K562 (cell line): Measurements from ENCODE around the gene GRM2. TPM values are rescaled to one million over a fixed set of nuclear protein-coding genes. Genes with fewer than 3 reads are reported as not detected.

Source experiments
- ATAC-seq: fragments of 200-7000 bp; cut with Tn5 transposase; 3 replicates; pipeline ENCODE4 v1.9.1; 2020; ENCODE audit warnings: moderate library complexity
- BruUV-seq: library from RNA; stranded (reverse); fragments of 400-500 nt; replicated peaks from 2 replicates; lab custom pipeline; 2021; lab: Mats Ljungman, UMichigan
- CTCF ChIA-PET: fragments of 300-600 bp; formaldehyde crosslinking; extraction: SDS; loops from one replicate; lab custom pipeline; 2021; ENCODE audit warnings: low intra/inter-chr PET ratio; lab: Yijun Ruan, JAX
- POLR2A ChIA-PET: fragments of 300-600, 350-650 bp; sonication (Branson Sonifier 250); formaldehyde crosslinking; extraction: SDS; loops from one replicate; lab custom pipeline; 2021; ENCODE audit warnings: antibody characterized with exemption, inconsistent platforms; lab: Yijun Ruan, JAX
- DNase-seq, 4 experiments: peaks; one replicate each; pipeline versions ENCODE4 v3.0.0 to v3.0.0-alpha.2; 2011 to 2018; ENCODE audit warnings: low spot score in 3 of 4, mixed read lengths in 3 of 4; ENCODE audit errors: extremely low read depth in 1 of 4
- FAIRE-seq: peaks from 2 replicates; lab custom pipeline; 2011; peaks lifted over from hg19 to GRCh38; lab: Jason Lieb, UNC
- H2AFZ ChIP-seq: 2 replicates; pipeline ENCODE4 v1.6.0; 2011; ENCODE audit warnings: low read depth, low read length, control low read depth, inconsistent platforms
- H3K27ac ChIP-seq: fragments of 200-600 bp; 3 replicates; pipeline ENCODE4 v1.8.0; 2011; ENCODE audit warnings: low read depth, mild to moderate bottlenecking, control low read depth, inconsistent platforms, low read length, moderate library complexity, mixed read lengths; ENCODE audit errors: extremely low read depth
- H3K27me3 ChIP-seq, 2 experiments: fragments of 300-600 bp in 1 of 2; 2 replicates in 1 of 2; 3 replicates in 1 of 2; pipeline versions ENCODE4 v1.6.0 to v1.8.0; 2011; ENCODE audit warnings: inconsistent platforms in 2 of 2, low read length in 2 of 2, mild to moderate bottlenecking in 1 of 2, mixed read lengths in 1 of 2, moderate library complexity in 1 of 2; ENCODE audit not compliant: control insufficient read depth in 2 of 2, insufficient read depth in 2 of 2
- H3K36me3 ChIP-seq: fragments of 300-600 bp; 3 replicates; pipeline ENCODE4 v1.8.0; 2011; ENCODE audit warnings: mild to moderate bottlenecking, low read length, inconsistent platforms; ENCODE audit not compliant: control insufficient read depth, insufficient read depth
- H3K4me1 ChIP-seq, 2 experiments: fragments of 200-600 bp in 1 of 2; replicated peaks in 1 of 2; 2 replicates in 1 of 2; 3 replicates in 1 of 2; pipeline versions ENCODE4 v1.5.1 to v1.8.0; 2011; ENCODE audit warnings: inconsistent platforms in 2 of 2, low read length in 2 of 2, mild to moderate bottlenecking in 1 of 2, mixed read lengths in 1 of 2, moderate library complexity in 1 of 2; ENCODE audit not compliant: control insufficient read depth in 2 of 2, insufficient read depth in 2 of 2
- H3K4me2 ChIP-seq: 2 replicates; pipeline ENCODE4 v1.6.1; 2011; ENCODE audit warnings: low read length, control low read depth, inconsistent platforms, mixed read lengths; ENCODE audit not compliant: insufficient read depth
- H3K4me3 ChIP-seq: fragments of 200-600 bp; sonication (generic), shearing (Covaris generic); 2 replicates; pipeline ENCODE4 v1.5.1; 2016; ENCODE audit warnings: control low read depth, inconsistent platforms
- H3K79me2 ChIP-seq: fragments of 200-600 bp; 3 replicates; pipeline ENCODE4 v1.8.0; 2011; ENCODE audit warnings: low read length, inconsistent platforms; ENCODE audit not compliant: control insufficient read depth, insufficient read depth
- H3K9ac ChIP-seq, 2 experiments: 2 replicates each; pipeline versions ENCODE4 v1.6.0 to v1.6.1; 2011; ENCODE audit warnings: low read depth in 2 of 2, low read length in 2 of 2, control low read depth in 1 of 2, inconsistent platforms in 1 of 2, mild to moderate bottlenecking in 1 of 2, mixed read lengths in 1 of 2; ENCODE audit not compliant: insufficient read depth in 1 of 2
- H3K9me1 ChIP-seq: one replicate; pipeline ENCODE4 v1.6.0; 2011; ENCODE audit warnings: inconsistent platforms, mild to moderate bottlenecking, low read length, moderate library complexity; ENCODE audit not compliant: control insufficient read depth, insufficient read depth
- H3K9me3 ChIP-seq: replicated peaks from 2 replicates; pipeline ENCODE4 v1.5.1; 2011; ENCODE audit warnings: low read depth, low read length, inconsistent platforms; ENCODE audit not compliant: control insufficient read depth, insufficient read depth
- H4K20me1 ChIP-seq: replicated peaks from 2 replicates; pipeline ENCODE4 v1.6.1; 2011; ENCODE audit warnings: low read length, inconsistent platforms, mixed read lengths; ENCODE audit not compliant: control insufficient read depth, insufficient read depth
- ARNT ChIP-seq, 2 experiments: fragments of 450-650 bp; IDR thresholded peaks; 2 replicates each; pipeline ENCODE4 v1.6.1; 2016; ENCODE audit warnings: mild to moderate bottlenecking in 1 of 2
- C11orf30 ChIP-seq: fragments of 450-650 bp; IDR thresholded peaks from 2 replicates; pipeline ENCODE4 v1.6.1; 2016; ENCODE audit warnings: low read depth, mild to moderate bottlenecking
- HMG20B ChIP-seq: fragments of 250-450 bp; sonication (Bioruptor Pico); IDR thresholded peaks from 2 replicates; pipeline ENCODE4 v1.5.0; 2021; ENCODE audit warnings: mild to moderate bottlenecking
- POLR3A ChIP-seq: IDR thresholded peaks from 2 replicates; pipeline ENCODE4 v1.6.1; 2011; ENCODE audit warnings: borderline replicate concordance, mild to moderate bottlenecking, moderate library complexity; ENCODE audit not compliant: insufficient read length, insufficient read depth; ENCODE audit errors: extremely low read depth
- ZNF316 ChIP-seq: fragments of 450-650 bp; IDR thresholded peaks from 2 replicates; pipeline ENCODE4 v1.6.1; 2016
- ZNF561 ChIP-seq: fragments of 450-650 bp; formaldehyde crosslinking; conservative IDR thresholded peaks from 2 replicates; pipeline ENCODE4 v1.4.0; 2020; ENCODE audit warnings: mild to moderate bottlenecking, moderate library complexity
- in situ Hi-C: fragments of 300-500 bp; cut with MboI; formaldehyde crosslinking; loops from 4 replicates; pipeline ENCODE4 v1.15.0; 2018; ENCODE audit warnings: inconsistent platforms, mixed read lengths
- intact Hi-C: fragments of 100-400 bp; cut with micrococcal nuclease; formaldehyde crosslinking; loops from 2 replicates; pipeline ENCODE4 v1.14.2; 2022
- polyA plus RNA-seq, 8 experiments: library from polyadenylated mRNA; depleted of rRNA in 4 of 8; stranded (reverse) in 5 of 8; unstranded in 3 of 8; fragments of >200 nt; fragmentation: Nextera tagmentation in 2 of 8; fragmentation: Illumina TruSeq in 1 of 8; extraction: Ambion mirVana in 2 of 8; extraction: Trizol in 1 of 8; gene quantifications; 2 replicates each; pipeline versions ENCODE4 v1.2.1 to v1.2.3, GENCODE V29; 2011 to 2014; ENCODE audit warnings: inconsistent platforms in 1 of 8, missing spikeins in 1 of 8
- small RNA-seq: library from RNA; depleted of rRNA; stranded (forward); fragments of <200 nt; gene quantifications from one replicate; pipeline ENCODE3, GENCODE V24; 2014
- total RNA-seq, 7 experiments: library from RNA; depleted of rRNA in 6 of 7; stranded (reverse); fragments of >200 nt in 6 of 7; fragmentation: Illumina TruSeq in 2 of 7; extraction: Trizol in 2 of 7; gene quantifications; 2 replicates each; pipeline versions ENCODE4 v1.2.1 to v1.2.3, GENCODE V29; 2011 to 2021; ENCODE audit warnings: low replicate concordance in 1 of 7

The GRM2 gene
- total and polyA plus RNA-seq, 9 of the 15 experiments (the other 6 are each of a cell fraction or from before 2014, with no cell fraction given), result not detected

- H3K9me1 ChIP-seq, result no peaks in the 10 kb centered on the region
- DNase-seq, result no peak
- H3K9ac ChIP-seq, result no peak overlapping the region
- no peak overlapping the region for H2AFZ ChIP-seq
- no peak for FAIRE-seq
- intact Hi-C loops, result no loop called here
- no peak overlapping the region for H3K4me3 ChIP-seq
- no peaks in the 10 kb centered on the region for H3K4me1 ChIP-seq
- H3K27ac ChIP-seq, result no peak overlapping the region
- H3K36me3 ChIP-seq, result no peaks in the 10 kb centered on the region
- POLR2A ChIA-PET, result no interaction called here
- no TSS peak for BruUV-seq
- no peaks in the 10 kb centered on the region for H3K79me2 ChIP-seq
- TF ChIP-seq ZNF316 (peak; percentile 52), C11orf30 (peak; percentile 29; the same call in 1 of the 2 replicates), HMG20B (no peak), ARNT (IDR thresholded peaks at IDR 0.05) (no peak), POLR3A (no peak), ZNF561 (CRISPR knock-in tag) (no peak)
- H4K20me1 ChIP-seq, result no peaks in the 10 kb centered on the region
- no peak for ATAC-seq
- no peak overlapping the region for H3K4me2 ChIP-seq
- no peaks in the 10 kb centered on the region for H3K27me3 ChIP-seq
- H3K9me3 ChIP-seq, result no peaks in the 10 kb centered on the region
- in situ Hi-C loops, result no loop called here
- CTCF ChIA-PET, result no interaction called here
Observed at GRCh38 chr3:51759203-51759602, 52.3 kb downstream of the GRM2 start.

Small RNAs within 50 kb of the gene (small RNA-seq; reads per million reads assigned to genes)
- 3,355 reads per million, percentile 100 among the genes with 10 or more reads in this experiment for gene RNA5SP132

Other genes starting within 250 kb of the GRM2 start
Only the 7 nearest of the 10 such genes appear.
- 12.6 and 13.3 TPM in 2 replicates for gene DCAF1, start 207.1 kb upstream of the GRM2 start, total RNA-seq (2014; rRNA removed)
- gene DCAF1, start 207.1 kb upstream of the GRM2 start, total RNA-seq (2014; rRNA removed; fragmentation: Illumina TruSeq; extraction: Trizol), result 14.4 and 15.4 TPM in 2 replicates
- 15.3 and 16.2 TPM in 2 replicates for gene DCAF1, start 207.1 kb upstream of the GRM2 start, total RNA-seq (2015; rRNA removed; fragmentation: Illumina TruSeq; extraction: Trizol)
- gene DCAF1, start 207.1 kb upstream of the GRM2 start, total RNA-seq (2021), result 19.3 and 20.3 TPM in 2 replicates
- gene DCAF1, start 207.1 kb upstream of the GRM2 start, polyA plus RNA-seq (2011; rRNA removed), result 11.4 and 15.0 TPM in 2 replicates
- 19.4 and 21.5 TPM in 2 replicates for gene DCAF1, start 207.1 kb upstream of the GRM2 start, polyA plus RNA-seq (2014; fragmentation: Illumina TruSeq; extraction: Trizol)
- 1 to 10 TPM; 2.8 to 7.1 TPM for gene DCAF1, start 207.1 kb upstream of the GRM2 start, polyA plus RNA-seq (2014; fragmentation: Nextera tagmentation; extraction: Ambion mirVana)
- 15.7 and 17.0 TPM in 2 replicates for gene DCAF1, start 207.1 kb upstream of the GRM2 start, polyA plus RNA-seq (2014; rRNA removed)
- gene RAD54L2, start 168.3 kb upstream of the GRM2 start, total RNA-seq (2014; rRNA removed), result 4.2 and 6.0 TPM in 2 replicates
- gene RAD54L2, start 168.3 kb upstream of the GRM2 start, total RNA-seq (2014; rRNA removed; fragmentation: Illumina TruSeq; extraction: Trizol), result 8.6 and 9.0 TPM in 2 replicates
- 6.7 and 7.1 TPM in 2 replicates for gene RAD54L2, start 168.3 kb upstream of the GRM2 start, total RNA-seq (2015; rRNA removed; fragmentation: Illumina TruSeq; extraction: Trizol)
- 10.7 and 12.2 TPM in 2 replicates for gene RAD54L2, start 168.3 kb upstream of the GRM2 start, total RNA-seq (2021)
- 4.4 and 4.9 TPM in 2 replicates for gene RAD54L2, start 168.3 kb upstream of the GRM2 start, polyA plus RNA-seq (2011; rRNA removed)
- gene RAD54L2, start 168.3 kb upstream of the GRM2 start, polyA plus RNA-seq (2014; fragmentation: Illumina TruSeq; extraction: Trizol), result 6.0 and 6.4 TPM in 2 replicates
- 1 to 10 TPM; 1.3 to 2.4 TPM for gene RAD54L2, start 168.3 kb upstream of the GRM2 start, polyA plus RNA-seq (2014; fragmentation: Nextera tagmentation; extraction: Ambion mirVana)
- gene RAD54L2, start 168.3 kb upstream of the GRM2 start, polyA plus RNA-seq (2014; rRNA removed), result 4.5 and 5.4 TPM in 2 replicates
- 31.0 and 42.5 TPM in 2 replicates for gene TEX264, start 35.8 kb upstream of the GRM2 start, total RNA-seq (2014; rRNA removed)
- gene TEX264, start 35.8 kb upstream of the GRM2 start, total RNA-seq (2014; rRNA removed; fragmentation: Illumina TruSeq; extraction: Trizol), result 19.8 and 25.4 TPM in 2 replicates
- 31.3 and 34.7 TPM in 2 replicates for gene TEX264, start 35.8 kb upstream of the GRM2 start, total RNA-seq (2015; rRNA removed; fragmentation: Illumina TruSeq; extraction: Trizol)
- 29.5 and 32.1 TPM in 2 replicates for gene TEX264, start 35.8 kb upstream of the GRM2 start, total RNA-seq (2021)
- 31.3 and 35.8 TPM in 2 replicates for gene TEX264, start 35.8 kb upstream of the GRM2 start, polyA plus RNA-seq (2011; rRNA removed)
- 44.4 and 47.0 TPM in 2 replicates for gene TEX264, start 35.8 kb upstream of the GRM2 start, polyA plus RNA-seq (2014; fragmentation: Illumina TruSeq; extraction: Trizol)
- 10 to 100 TPM in 1 of 2 experiments, 1 to 10 TPM in 1; 4.1 to 20.2 TPM for gene TEX264, start 35.8 kb upstream of the GRM2 start, polyA plus RNA-seq (2014; fragmentation: Nextera tagmentation; extraction: Ambion mirVana)
- 30.1 and 34.9 TPM in 2 replicates for gene TEX264, start 35.8 kb upstream of the GRM2 start, polyA plus RNA-seq (2014; rRNA removed)
- not detected in 2 replicates for gene IQCF6, start 72.2 kb downstream of the GRM2 start, total RNA-seq (2014; rRNA removed)
- not detected in 2 replicates for gene IQCF6, start 72.2 kb downstream of the GRM2 start, total RNA-seq (2014; rRNA removed; fragmentation: Illumina TruSeq; extraction: Trizol)
- not detected in 2 replicates for gene IQCF6, start 72.2 kb downstream of the GRM2 start, total RNA-seq (2015; rRNA removed; fragmentation: Illumina TruSeq; extraction: Trizol)
- not detected in 2 replicates for gene IQCF6, start 72.2 kb downstream of the GRM2 start, total RNA-seq (2021)
- not detected in 2 replicates for gene IQCF6, start 72.2 kb downstream of the GRM2 start, polyA plus RNA-seq (2011; rRNA removed)
- gene IQCF6, start 72.2 kb downstream of the GRM2 start, polyA plus RNA-seq (2014; fragmentation: Illumina TruSeq; extraction: Trizol), result not detected in 2 replicates
- not detected for gene IQCF6, start 72.2 kb downstream of the GRM2 start, polyA plus RNA-seq (2014; fragmentation: Nextera tagmentation; extraction: Ambion mirVana)
- gene IQCF6, start 72.2 kb downstream of the GRM2 start, polyA plus RNA-seq (2014; rRNA removed), result not detected in 2 replicates
- gene IQCF2, start 154.5 kb downstream of the GRM2 start, total RNA-seq (2014; rRNA removed), result not detected in 2 replicates
- not detected in 2 replicates for gene IQCF2, start 154.5 kb downstream of the GRM2 start, total RNA-seq (2014; rRNA removed; fragmentation: Illumina TruSeq; extraction: Trizol)
- gene IQCF2, start 154.5 kb downstream of the GRM2 start, total RNA-seq (2015; rRNA removed; fragmentation: Illumina TruSeq; extraction: Trizol), result not detected in 2 replicates
- not detected in 2 replicates for gene IQCF2, start 154.5 kb downstream of the GRM2 start, total RNA-seq (2021)
- not detected in 2 replicates for gene IQCF2, start 154.5 kb downstream of the GRM2 start, polyA plus RNA-seq (2011; rRNA removed)
- gene IQCF2, start 154.5 kb downstream of the GRM2 start, polyA plus RNA-seq (2014; fragmentation: Illumina TruSeq; extraction: Trizol), result not detected in 2 replicates
- not detected for gene IQCF2, start 154.5 kb downstream of the GRM2 start, polyA plus RNA-seq (2014; fragmentation: Nextera tagmentation; extraction: Ambion mirVana)
- gene IQCF2, start 154.5 kb downstream of the GRM2 start, polyA plus RNA-seq (2014; rRNA removed), result not detected in 2 replicates
- gene IQCF5, start 168.5 kb downstream of the GRM2 start, total RNA-seq (2014; rRNA removed), result not detected in 2 replicates
- not detected in 2 replicates for gene IQCF5, start 168.5 kb downstream of the GRM2 start, total RNA-seq (2014; rRNA removed; fragmentation: Illumina TruSeq; extraction: Trizol)
- not detected in 2 replicates for gene IQCF5, start 168.5 kb downstream of the GRM2 start, total RNA-seq (2015; rRNA removed; fragmentation: Illumina TruSeq; extraction: Trizol)
- not detected in 2 replicates for gene IQCF5, start 168.5 kb downstream of the GRM2 start, total RNA-seq (2021)
- gene IQCF5, start 168.5 kb downstream of the GRM2 start, polyA plus RNA-seq (2011; rRNA removed), result not detected in 2 replicates
- not detected in 2 replicates for gene IQCF5, start 168.5 kb downstream of the GRM2 start, polyA plus RNA-seq (2014; fragmentation: Illumina TruSeq; extraction: Trizol)
- gene IQCF5, start 168.5 kb downstream of the GRM2 start, polyA plus RNA-seq (2014; fragmentation: Nextera tagmentation; extraction: Ambion mirVana), result not detected
- not detected in 2 replicates for gene IQCF5, start 168.5 kb downstream of the GRM2 start, polyA plus RNA-seq (2014; rRNA removed)
- not detected in 2 replicates for gene IQCF1, start 196.3 kb downstream of the GRM2 start, total RNA-seq (2014; rRNA removed)
- not detected in 2 replicates for gene IQCF1, start 196.3 kb downstream of the GRM2 start, total RNA-seq (2014; rRNA removed; fragmentation: Illumina TruSeq; extraction: Trizol)
- not detected in 2 replicates for gene IQCF1, start 196.3 kb downstream of the GRM2 start, total RNA-seq (2015; rRNA removed; fragmentation: Illumina TruSeq; extraction: Trizol)
- gene IQCF1, start 196.3 kb downstream of the GRM2 start, total RNA-seq (2021), result not detected in 2 replicates
- not detected in 2 replicates for gene IQCF1, start 196.3 kb downstream of the GRM2 start, polyA plus RNA-seq (2011; rRNA removed)
- gene IQCF1, start 196.3 kb downstream of the GRM2 start, polyA plus RNA-seq (2014; fragmentation: Illumina TruSeq; extraction: Trizol), result not detected in 2 replicates
- not detected for gene IQCF1, start 196.3 kb downstream of the GRM2 start, polyA plus RNA-seq (2014; fragmentation: Nextera tagmentation; extraction: Ambion mirVana)
- not detected in 2 replicates for gene IQCF1, start 196.3 kb downstream of the GRM2 start, polyA plus RNA-seq (2014; rRNA removed)